Hematopoietic multipotent progenitor cell treated with erythropoietin and hydrocortisone succinate and interleukin-3 and kit ligand, for 15 days (in vitro differentiated cells): ENCODE results near the gene SLCO3A1.

Experiments
- DNase-seq: peaks from one replicate; pipeline ENCODE4 v3.0.0-alpha.2; 2015; ENCODE audit warnings: low spot score

Gene SLCO3A1

GRCh38 chr15:92130244-92130643 lies 276.7 kb downstream of the SLCO3A1 start:
- DNase-seq, result no peak

- no peak for DNase-seq
Measured at GRCh38 chr15:92130906-92131305, 277.4 kb downstream of the SLCO3A1 start.

GRCh38 chr15:92132982-92133755 lies 279.7 kb downstream of the SLCO3A1 start:
- DNase-seq, result no peak

GRCh38 chr15:92140796-92141195 lies 287.3 kb downstream of the SLCO3A1 start:
- DNase-seq, result no peak

GRCh38 chr15:92141607-92142006 lies 288.1 kb downstream of the SLCO3A1 start:
- no peak for DNase-seq

GRCh38 chr15:92142242-92143232 lies 289.0 kb downstream of the SLCO3A1 start:
- no peak for DNase-seq

- no peak for DNase-seq
Measured at GRCh38 chr15:92143765-92144164, 290.3 kb downstream of the SLCO3A1 start.

- no peak for DNase-seq
Measured at GRCh38 chr15:92146511-92147150, 293.1 kb downstream of the SLCO3A1 start.

GRCh38 chr15:92149029-92149428 lies 295.5 kb downstream of the SLCO3A1 start:
- DNase-seq, result no peak

GRCh38 chr15:92149465-92149864 lies 296.0 kb downstream of the SLCO3A1 start:
- no peak for DNase-seq

- DNase-seq, result no peak
Measured at GRCh38 chr15:92151168-92151567, 297.7 kb downstream of the SLCO3A1 start.

GRCh38 chr15:92151741-92152140 lies 298.2 kb downstream of the SLCO3A1 start:
- no peak for DNase-seq

- no peak for DNase-seq
Measured at GRCh38 chr15:92152983-92153382, 299.5 kb downstream of the SLCO3A1 start.

- DNase-seq, result no peak
Measured at GRCh38 chr15:92153620-92154019, 300.1 kb downstream of the SLCO3A1 start.

GRCh38 chr15:92155934-92156333 lies 302.4 kb downstream of the SLCO3A1 start:
- no peak for DNase-seq

GRCh38 chr15:92157666-92158298 lies 304.3 kb downstream of the SLCO3A1 start:
- no peak for DNase-seq

- no peak for DNase-seq
Measured at GRCh38 chr15:92158426-92158825, 304.9 kb downstream of the SLCO3A1 start.

- no peak for DNase-seq
Measured at GRCh38 chr15:92159481-92159880, 306.0 kb downstream of the SLCO3A1 start.

- DNase-seq, result no peak
Measured at GRCh38 chr15:92159906-92160841, 306.7 kb downstream of the SLCO3A1 start.

- no peak for DNase-seq
Measured at GRCh38 chr15:92161039-92161670, 307.6 kb downstream of the SLCO3A1 start.
